Hematopoietic multipotent progenitor cell treated with erythropoietin and hydrocortisone succinate and interleukin-3 and kit ligand, for 17 days (in vitro differentiated cells): ENCODE data around the gene FBN3.

Experiments used
- DNase-seq: peaks from one replicate; pipeline ENCODE4 v3.0.0-alpha.2; 2015; ENCODE audit warnings: low spot score

Gene FBN3

DNA sequence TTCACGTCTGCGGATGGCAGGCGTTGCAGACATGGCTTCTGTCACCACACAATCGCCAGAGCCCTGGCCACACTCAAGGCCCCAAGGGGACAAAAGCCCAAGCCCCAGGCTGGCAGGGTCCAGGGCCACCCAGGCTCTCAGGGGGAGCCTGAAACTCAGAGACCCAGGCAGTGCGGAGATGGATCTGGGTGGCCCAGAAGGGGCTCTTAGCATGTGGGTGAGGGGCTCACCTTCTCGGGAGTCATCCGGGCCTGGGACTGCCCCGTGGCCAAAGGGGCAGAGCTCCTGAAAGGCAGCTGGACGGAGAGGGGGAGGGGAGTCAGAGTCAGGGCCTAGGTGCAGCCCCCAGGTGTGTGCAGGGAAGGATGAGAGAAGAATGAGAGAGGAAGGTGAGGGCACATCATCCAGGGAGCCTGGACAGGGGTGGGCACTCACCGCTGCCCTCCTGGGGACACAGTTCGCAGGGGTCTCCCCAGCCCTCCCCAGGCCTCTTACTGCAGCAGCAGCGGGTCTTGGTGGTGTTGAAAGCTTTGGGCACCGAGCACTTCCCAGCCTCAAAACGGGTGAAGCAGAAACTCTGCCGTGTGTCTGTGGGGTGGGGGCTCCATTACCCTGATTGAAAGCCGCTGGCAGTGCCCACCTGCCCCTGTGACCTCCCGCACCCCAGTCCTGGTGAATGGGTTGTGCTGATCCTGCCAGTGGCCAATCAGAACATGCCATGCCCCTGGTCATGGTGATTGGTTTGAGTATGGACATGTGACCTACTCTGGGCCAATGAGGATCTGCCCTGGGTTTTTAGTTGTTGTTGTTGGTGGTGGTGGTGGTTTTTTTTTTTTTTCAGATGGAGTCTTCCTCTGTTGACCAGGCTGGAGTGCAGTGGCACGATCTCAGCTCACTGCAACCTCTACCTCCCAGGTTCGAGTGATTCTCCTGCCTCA, 59.5 kb downstream of the FBN3 start:
- no peak for DNase-seq

DNA sequence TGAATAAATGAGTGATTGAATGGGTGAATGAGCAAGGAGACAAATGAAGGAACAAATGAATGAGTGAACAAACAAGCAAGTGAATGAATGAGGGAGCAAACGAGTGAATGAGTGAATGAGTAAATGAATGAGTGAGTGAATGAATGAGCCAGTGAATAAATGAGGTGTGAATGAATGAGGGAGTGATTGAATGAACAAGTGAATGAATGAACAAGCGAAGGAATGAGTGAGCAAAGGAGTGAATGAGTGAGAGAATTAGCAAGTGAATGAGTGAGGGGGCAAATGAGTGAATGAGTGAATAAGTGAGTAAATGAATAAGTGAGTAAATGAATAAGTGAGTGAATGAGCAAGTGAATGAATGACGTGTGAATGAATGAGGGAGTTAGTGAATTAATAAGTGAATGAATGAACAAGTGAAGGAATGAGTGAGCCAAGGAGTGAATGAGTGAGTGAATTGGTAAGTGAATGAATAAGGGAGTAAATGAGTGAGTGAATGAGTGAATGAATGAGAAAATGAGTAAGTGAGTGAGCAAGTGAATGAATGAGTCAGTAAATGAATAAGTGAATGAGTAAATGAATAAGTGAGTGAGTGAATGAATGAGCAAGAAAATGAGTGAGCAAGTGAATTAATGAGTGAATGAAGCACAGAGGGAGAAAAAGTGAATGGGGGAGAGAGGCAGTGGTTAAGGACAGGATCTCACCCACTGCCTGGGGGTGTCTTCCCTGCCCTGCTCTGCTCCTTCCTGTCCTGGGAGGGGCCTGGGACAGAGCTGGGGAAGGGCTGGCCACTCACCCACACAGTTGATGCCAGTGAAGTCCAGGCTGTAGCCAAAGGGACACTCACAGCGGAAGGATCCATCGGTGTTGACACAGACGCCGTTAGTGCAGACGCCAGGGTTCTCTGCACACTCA, 60.4 kb downstream of the FBN3 start:
- no peak for DNase-seq

DNA sequence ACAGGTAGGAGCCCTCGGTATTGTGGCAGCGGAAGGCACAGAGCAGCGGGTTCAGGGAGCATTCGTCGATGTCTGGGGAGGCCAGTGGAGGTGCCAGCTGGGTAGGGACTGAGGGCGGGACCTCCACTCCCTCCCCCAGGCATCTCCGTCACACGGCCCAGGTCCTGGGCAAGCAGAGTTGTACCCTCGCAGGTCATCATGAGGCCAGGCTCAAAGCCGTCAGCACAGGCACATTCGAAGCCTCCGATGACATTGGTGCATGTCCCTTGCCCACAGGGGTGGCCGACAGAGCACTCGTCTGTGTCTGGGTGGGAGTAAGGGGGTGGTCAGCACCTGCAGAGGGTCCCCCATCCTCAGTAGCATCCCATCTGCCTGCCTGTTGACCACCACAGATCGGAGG, 61.5 kb downstream of the FBN3 start:
- no peak for DNase-seq

DNA sequence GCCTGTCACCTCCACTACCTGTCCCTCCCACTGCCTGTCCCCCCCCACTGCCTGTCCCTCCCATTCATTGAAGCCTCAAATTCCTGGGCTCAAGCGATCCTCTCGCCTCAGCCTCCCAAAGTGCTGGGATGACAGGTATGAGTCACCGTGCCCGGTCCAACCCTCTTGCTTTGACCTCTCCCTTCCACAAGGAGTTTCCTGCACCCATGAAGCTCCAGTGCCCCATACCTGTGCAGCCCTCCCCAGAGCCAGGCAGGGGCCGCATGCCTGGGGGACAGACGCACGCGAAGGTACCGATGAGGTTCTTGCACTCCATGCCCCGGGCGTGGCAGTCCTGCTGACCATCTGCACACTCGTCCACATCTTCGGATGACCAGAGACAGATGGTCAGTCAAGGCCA, 62.5 kb downstream of the FBN3 start:
- no peak for DNase-seq

DNA sequence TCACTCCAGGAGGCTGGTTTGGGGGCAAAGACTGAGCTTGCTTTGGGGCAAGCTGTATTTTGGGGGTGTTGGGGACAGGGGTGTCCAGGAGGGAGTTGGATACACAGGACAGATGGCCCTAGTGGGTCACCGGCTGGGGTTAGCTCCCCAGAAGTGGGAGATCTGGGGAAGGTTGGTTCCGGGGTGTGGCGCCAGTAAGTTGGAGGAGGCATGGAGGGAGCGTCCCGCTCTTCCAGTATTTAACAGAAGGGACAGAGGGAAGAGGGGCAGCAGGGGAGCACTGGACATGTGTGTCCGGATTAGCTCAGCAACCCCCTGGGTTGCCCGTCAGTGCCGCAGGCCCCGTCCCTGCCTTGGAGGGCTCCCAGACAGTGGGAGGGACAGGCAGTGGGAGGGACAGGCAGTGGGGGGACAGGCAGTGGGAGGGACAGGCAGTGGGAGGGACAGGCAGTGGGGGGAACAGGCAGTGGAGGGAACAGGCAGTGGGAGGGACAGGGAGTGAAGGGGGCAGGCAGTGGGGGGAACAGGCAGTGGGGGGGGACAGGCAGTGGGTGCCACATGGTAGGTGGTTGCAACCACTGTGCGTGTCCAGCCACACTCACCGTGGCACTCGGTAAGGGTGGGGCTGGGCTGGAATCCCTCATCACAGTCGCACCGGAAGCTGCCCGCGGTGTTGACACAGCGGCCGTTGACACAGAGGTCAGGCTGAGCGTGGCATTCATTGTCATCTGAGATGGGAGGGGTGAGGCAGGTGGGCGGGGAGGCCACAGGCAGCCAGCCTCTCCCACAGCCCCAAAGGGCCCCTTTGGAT, 63.6 kb downstream of the FBN3 start:
- DNase-seq: no peak

DNA sequence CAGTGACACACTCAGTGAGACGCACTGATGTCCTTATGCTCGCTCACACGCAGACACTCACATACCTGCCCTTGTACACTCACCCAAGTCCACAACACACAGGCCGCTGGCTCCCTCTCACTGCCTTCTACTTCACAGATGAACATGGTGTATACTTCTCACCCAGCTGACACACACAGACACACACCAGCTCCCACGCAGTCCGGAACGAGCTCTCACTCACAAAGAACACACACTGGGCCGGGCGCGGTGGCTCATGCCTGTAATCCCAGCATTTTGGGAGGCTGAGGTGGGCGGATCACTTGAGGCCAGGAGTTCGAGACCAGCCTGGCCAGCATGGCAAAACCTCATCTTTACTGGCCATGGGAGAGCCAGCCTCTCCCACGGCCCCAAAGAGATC, 65.2 kb downstream of the FBN3 start:
- no peak for DNase-seq

DNA sequence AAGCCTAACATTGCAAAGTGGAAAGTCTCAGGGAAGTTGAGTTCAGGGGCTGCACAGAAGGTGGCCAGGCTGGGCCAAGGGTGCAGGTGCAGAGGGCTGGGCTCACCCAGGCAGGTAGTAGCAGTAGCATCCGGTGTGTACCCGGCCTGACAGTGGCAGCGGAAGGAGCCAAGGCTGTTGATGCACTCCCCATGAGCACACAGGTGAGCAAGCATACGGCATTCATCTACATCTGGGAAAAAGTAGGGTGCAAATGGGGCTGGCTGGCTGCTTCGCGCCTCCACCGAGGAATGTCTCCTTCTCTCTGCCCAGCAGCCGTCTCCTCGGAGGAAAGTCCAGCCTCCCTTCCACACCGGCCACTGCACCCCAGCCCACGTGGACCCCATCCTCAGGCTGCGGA, 66.3 kb downstream of the FBN3 start:
- no peak for DNase-seq

DNA sequence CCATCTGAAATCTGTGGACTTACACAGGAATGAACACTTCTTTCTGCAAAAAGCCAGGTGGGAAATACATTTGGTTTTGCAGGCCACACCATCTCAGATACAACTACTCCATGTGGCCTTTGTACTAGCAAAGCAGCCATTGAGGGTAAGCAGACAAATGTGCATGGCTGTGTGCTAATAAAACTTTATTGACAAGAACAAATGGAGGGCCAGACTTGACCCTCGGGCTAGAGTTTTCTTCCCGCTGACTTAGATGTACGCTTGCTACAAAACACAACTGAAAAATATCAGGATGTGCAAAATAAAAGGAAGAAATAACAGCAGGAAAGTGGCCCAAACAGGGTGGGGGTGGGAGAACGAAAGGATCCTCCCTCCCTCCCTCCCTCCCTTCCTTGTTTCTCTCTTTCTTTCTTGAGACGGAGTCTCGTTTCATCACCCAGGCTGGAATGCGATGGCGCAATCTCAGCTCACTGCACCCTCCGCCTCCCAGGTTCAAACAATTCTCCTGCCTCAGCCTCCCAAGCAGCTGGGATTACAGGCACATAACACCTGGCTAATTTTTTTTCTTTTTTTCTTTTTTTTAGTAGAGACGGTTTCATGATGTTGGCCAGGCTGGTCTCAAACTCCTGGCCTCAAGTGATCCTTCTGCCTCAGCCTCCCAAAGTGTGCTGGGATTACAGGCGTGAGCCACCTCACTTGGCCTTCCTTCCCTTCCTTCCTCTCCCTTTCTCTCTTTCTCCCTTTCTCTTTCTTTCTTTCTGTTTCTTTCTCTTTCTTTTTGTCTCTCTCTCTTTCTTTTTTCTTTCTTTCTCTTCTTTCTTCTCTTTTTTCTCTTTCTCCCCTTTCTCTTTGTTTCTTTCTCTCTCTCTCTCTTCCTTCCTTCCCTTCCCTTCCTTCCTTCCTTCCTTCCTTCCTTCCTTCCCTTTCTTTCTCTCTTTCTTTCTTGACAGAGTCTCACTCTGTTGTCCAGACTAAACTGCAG, 67.5 kb downstream of the FBN3 start:
- DNase-seq: no peak

DNA sequence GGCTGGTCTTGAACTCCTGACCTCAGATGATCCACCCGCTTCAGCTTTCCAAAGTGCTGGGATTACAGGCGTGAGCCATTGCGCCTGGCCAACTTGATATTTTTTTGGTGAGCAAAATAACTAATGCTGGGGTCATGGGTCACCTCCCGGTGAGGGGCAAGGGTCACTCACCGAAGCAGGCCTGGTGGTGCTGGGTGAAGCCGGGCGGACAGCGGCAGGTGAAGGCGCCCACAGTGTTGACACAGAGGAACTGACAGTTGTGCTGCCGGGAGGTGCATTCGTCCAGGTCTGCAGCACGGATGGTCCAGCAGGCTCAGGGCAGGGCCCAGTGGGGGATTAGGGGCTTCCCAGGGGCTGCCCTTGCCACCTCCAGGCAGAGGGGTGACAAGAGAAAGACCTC, 68.6 kb downstream of the FBN3 start:
- no peak for DNase-seq

DNA sequence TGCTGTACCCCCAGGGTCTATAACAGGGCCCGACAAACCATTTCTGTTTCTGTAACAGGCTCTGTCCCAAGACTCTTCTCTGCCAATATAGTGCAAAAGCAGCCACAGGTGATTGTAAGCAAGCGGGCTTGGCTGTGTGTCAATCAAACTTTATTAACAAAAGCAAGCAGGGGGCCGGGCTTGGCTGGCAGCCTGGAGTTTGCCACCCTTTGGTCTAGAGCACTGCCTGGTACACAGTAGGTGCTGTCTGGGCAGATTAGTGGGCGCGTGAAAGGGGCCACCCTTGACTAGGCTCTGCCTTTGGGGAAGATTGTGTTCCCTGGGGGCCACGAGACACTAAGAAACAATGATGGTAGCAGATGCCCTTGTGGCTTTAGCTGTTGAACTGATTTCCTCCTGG, 69.4 kb downstream of the FBN3 start:
- DNase-seq: no peak

DNA sequence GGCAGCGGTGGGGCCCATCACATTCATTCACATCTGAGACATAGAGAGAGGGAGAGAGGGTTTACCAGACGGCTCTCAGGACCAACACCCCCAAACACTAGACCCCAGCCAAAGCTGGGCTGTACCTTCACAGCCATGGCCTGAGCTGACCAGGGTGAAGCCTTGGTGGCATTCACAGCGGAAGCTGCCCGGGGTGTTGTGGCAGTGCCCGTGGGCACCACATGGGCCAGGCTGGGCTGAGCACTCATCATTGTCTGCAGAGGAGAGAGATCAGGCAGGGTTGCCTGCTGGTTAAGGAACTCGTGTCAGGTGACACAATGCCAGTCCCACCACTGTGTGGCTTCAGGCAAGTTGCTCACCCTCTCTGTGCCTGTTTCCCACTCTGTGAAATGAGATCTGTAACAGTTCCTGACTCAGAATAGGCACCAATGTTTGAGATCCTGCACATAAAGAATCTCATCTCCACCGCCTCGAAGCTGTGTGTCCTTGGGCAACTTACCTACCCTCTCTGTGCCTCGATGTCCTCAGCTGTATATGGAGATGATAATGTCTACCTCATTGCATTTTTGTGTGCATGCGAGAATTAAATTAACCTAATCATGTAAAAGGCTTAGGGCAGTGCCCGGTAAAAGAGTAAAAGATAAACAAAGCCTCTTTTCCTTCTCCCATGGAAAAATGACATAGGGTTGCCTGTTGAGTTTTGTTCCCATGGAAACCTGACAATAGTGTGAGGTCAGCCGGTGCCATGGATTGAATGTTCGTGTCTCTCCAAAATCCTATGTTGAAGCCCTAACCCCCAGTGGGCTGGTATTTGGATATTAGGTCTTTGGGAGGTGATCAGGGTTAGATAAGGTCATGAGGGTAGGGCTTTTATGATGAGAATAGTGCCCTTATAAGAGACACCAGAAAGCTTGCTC, 74.0 kb downstream of the FBN3 start:
- no peak for DNase-seq

DNA sequence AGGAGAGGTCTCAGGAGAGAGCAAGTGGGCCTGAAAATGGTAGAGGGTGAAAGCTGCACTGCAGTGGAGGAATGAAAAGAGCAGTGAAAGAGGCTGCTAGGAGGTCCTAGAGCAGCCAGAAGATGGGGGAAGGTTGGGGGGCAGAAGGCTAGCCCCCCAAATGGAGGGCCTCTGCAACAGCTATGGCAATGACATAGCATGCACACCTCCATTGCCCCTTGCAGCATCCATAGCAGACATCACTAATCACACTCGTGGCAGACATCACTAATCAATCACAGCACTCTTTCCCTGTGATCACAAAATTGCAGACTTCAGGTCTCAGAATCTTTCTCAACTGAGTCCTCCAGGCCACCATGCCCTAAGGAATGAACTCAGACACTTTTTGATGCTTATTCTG, 74.9 kb downstream of the FBN3 start:
- DNase-seq: no peak

DNA sequence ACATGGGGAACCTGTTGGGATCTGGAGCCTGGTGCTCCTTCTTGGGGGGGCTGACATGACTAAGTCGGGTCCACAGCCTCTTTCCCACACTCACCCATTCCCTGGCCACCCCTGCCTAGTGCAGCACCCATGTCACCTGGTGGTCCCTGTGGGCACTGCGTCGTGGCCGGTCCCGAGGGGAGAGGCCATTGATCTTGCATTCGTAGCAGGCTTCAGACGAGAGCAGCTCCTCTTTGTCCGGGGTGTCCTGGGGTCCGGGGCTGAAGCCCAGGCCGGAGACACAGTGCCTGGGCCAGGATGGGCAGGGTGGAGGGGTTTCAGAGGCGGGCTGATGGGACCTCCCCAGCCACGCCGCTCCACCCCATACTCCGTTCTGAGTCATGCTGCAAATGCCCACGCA, 77.5 kb downstream of the FBN3 start:
- DNase-seq: no peak

DNA sequence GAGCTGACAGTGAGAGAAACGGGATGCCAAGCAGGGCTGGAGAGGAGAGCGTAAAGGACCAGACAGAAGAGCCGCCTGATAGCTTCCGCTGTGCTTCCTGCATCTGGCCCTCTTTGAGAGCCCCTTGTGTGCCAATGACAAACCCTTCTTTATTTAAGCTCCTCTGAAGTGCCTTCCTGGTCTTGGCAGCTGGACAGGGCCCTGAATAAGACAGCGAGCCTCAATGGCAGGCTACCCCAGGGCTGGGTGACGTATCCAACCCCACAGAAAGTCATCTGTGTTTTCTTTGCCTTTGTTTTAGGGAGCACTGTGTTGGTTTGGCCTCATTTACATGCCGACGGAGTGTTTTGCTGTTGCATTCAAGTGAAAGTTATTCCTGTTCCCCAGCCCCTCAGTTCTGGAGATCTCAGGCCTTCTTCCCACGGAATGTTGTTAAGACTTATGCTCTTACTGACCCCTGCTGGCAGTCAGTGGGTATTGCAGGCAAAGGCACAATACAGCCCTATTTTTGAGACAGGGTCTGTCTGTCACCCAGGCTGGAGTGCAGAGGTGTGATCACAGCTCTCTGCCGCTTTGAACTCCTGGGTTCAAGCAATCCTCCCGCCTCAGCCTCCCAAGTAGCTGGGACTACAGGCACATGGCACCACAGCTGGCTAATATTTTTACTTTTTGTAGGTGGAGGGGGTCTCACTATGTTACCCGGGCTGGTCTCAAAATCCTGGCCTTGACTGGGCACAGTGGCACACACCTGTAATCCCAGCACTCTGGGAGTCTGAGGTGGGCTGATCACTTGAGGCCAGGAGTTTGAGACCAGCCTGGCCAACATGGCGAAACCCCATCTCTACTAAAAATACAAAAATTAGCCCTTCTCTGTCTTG, 80.1 kb downstream of the FBN3 start:
- peak; percentile 71 for DNase-seq

DNA sequence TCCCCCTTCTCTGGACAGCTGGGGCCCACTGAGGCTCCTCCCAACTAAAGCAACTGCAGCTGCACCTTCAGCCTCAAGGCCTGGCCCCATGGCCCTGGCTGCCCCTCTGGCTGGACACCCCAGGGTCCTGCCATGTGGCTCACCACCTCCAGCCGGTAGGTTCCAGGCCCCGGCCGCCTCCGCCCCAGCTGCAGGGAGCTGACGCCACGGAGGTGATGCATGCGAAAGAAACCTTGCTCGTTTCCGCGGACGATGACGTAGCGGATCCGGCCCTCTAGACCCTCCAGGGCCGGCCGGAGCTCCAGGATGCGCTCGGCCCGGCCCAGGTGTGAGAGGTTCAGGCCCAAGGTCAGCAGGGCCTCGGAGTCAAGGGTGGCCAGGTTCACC, 83.5 kb downstream of the FBN3 start:
- DNase-seq: no peak

DNA sequence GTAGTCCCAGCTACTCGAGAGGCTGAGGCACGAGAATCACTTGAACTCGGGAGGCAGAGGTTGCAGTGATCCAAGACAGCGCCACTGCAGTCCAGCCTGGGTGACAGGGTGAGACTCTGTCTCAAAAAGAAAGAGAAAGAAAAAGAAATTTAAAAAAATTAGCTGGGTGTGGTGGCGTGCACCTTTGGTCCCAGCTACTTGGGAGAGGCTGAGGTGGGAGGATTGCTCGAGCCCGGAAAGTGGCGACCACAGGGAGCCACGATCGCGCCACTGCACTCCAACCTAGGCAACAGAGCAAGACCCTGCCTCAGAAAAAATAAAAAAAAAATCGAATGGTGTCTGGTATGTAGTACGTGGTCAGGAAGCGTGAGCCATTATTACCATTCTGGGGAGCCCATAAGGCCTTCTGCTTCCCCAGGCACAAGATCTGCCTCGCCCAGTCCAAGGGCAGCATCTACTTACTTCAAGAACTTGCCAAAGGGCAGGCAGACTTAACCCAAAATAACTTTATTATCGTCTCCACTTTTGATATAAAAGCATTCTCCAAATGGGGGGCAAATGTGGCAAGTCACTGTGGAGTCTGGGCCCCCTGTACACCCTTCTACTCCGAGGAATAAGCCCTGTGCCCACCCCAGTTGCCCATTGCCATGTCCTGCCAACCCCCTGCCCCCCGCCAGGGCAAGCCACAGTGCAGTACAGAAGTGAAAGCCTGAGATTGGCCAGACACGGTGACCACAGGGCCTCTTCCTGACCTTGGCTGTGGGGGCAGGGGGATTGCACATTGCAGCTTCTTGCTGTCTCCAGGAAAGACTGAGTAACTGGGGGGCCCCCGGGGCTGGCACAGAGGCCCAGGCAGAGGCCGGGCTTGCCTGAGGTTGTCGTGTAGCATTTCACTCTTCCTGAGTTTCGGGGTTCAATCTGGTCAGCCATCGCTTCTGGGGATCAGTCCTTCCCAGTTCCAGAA, 84.2 kb downstream of the FBN3 start:
- no peak for DNase-seq

DNA sequence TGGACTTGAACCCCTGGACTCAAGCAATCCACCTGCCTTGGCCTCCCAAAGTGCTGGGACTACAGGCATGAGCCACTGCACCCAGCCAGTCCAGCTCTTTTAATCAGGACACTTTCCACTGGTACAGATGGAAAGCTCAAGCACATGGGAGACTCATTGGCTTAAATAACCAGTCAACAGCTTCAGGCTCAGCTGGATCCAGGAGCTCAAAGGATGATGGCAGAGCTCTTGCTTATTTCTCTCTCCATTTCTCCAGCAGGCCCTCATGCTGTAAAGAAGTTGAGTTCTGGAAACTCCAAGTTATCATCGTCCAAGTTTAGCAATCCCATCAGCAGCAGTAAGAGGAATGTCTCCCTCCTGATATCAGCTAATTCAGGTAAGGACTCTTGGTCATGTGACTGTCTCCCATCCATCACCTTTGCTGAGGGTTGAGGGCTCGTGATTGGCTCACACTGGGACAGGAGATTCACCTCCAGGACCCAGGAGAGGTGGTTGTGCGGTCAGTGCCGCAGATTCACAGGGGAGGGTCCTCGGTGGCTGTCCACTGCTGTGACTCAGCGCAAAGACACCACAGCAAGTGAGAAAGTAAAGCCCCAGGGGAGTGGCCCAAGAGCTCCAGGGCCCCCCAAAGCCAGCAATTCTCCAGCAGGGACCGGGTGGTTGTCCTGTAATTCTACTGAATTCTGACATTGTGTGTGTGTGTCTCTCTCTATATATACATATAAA, 91.7 kb downstream of the FBN3 start:
- no peak for DNase-seq
